ENCODE measurements around the gene CYP3A4. TPM values are rescaled to one million over a fixed set of nuclear protein-coding genes. Genes with fewer than 3 reads are reported as not detected.

The CYP3A4 gene
- not detected in 2 replicates for polyA plus RNA-seq (2012; rRNA removed)
- polyA plus RNA-seq (2012; cell fraction: cytosol; rRNA removed) = not detected in 2 replicates
- not detected in 2 replicates for polyA plus RNA-seq (2012; cell fraction: nucleus; rRNA removed)

DNA sequence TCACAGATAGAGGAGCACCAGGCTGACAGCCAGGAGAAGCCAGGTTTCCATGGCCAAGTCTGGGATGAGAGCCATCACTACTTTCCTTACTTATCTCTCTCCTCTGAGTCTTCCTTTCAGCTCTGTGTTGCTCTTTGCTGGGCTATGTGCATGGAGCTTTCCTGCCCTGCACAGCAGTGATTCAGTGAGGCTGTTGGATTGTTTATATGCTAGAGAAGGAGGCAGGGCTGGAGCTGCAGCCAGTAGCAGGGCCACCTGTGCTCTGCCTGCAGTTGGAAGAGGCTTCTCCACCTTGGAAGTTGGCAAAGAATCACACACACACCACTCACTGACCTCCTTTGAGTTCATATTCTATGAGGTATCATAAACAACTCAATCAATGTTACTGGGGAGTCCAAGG, at the start of gene CYP3A4:
CYP3A4 (minus strand) TSS at position 178 of the 400 bp plus-strand sequence; CDS start at position 75, 103 bp downstream.
- Histone ChIP-seq H3K9me3 (no peaks in the 10 kb centered on the region), H3K36me3 (replicated peaks in 1 of 2; ENCODE audit: control insufficient read depth in 1 of 2, insufficient read depth in 2 of 2, low read length in 1 of 2) (no peaks in the 10 kb centered on the region), H2AFZ (ENCODE audit: low read depth) (no peak within 1 kb of the TSS), H3K27ac (ENCODE audit: low read depth in 2 of 2, low read length in 1 of 2) (no peak within 1 kb of the TSS), H3K79me2 (ENCODE audit: insufficient read depth) (no peaks in the 10 kb centered on the region), H4K20me1 (ENCODE audit: insufficient read depth) (no peaks in the 10 kb centered on the region), H3K4me2 (no peak within 1 kb of the TSS), H3K27me3 (ENCODE audit: insufficient read depth) (peaks cover 13% of the 10 kb centered on the region), H3K9me2 (no peaks in the 10 kb centered on the region), H3F3A (replicated peaks; ENCODE audit: insufficient read depth) (no peaks in the 10 kb centered on the region), H3K4me3 (ENCODE audit: low read depth in 2 of 2, low read length in 1 of 2) (no peak within 1 kb of the TSS), H3K4me1 (ENCODE audit: control insufficient read depth in 1 of 2, insufficient read depth in 2 of 2, low read depth in 1 of 2, low read length in 1 of 2) (no peaks in the 10 kb centered on the region), H3K9ac (no peak within 1 kb of the TSS)
- no peak for DNase-seq
- TF ChIP-seq, protein P1, sequence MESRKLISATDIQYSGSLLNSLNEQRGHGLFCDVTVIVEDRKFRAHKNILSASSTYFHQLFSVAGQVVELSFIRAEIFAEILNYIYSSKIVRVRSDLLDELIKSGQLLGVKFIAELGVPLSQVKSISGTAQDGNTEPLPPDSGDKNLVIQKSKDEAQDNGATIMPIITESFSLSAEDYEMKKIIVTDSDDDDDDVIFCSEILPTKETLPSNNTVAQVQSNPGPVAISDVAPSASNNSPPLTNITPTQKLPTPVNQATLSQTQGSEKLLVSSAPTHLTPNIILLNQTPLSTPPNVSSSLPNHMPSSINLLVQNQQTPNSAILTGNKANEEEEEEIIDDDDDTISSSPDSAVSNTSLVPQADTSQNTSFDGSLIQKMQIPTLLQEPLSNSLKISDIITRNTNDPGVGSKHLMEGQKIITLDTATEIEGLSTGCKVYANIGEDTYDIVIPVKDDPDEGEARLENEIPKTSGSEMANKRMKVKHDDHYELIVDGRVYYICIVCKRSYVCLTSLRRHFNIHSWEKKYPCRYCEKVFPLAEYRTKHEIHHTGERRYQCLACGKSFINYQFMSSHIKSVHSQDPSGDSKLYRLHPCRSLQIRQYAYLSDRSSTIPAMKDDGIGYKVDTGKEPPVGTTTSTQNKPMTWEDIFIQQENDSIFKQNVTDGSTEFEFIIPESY (IDR thresholded peaks at IDR 0.05; ENCODE audit: borderline replicate concordance, low read depth) = no peak
- TF ChIP-seq EP300 (IDR thresholded peaks at IDR 0.05; ENCODE audit: borderline replicate concordance in 1 of 2, low read depth in 1 of 2, low read length in 1 of 2) (no peak), TCF12 (IDR thresholded peaks at IDR 0.05) (no peak), MXI1 (IDR thresholded peaks at IDR 0.05; ENCODE audit: low read depth, low read length) (no peak), YY1 (IDR thresholded peaks at IDR 0.05; ENCODE audit: low read depth) (no peak), SMC3 (IDR thresholded peaks at IDR 0.05; ENCODE audit: low read depth, low read length) (no peak), RFX5 (IDR thresholded peaks at IDR 0.05; ENCODE audit: low read length) (no peak), NRF1 (IDR thresholded peaks at IDR 0.05; ENCODE audit: low read depth, low read length) (no peak), MEF2A (IDR thresholded peaks at IDR 0.05; ENCODE audit: borderline replicate concordance, low read depth) (no peak), RXRA (IDR thresholded peaks at IDR 0.05; ENCODE audit: borderline replicate concordance, low read depth) (no peak), RCOR1 (IDR thresholded peaks at IDR 0.05; ENCODE audit: low read length) (no peak), FOXJ3 (CRISPR knock-in tag; IDR thresholded peaks at IDR 0.05) (no peak), GABPA (IDR thresholded peaks at IDR 0.05; ENCODE audit: low read depth) (no peak), FOXM1 (IDR thresholded peaks at IDR 0.05; ENCODE audit: low read depth) (no peak)
- TF ChIP-seq, protein P2, sequence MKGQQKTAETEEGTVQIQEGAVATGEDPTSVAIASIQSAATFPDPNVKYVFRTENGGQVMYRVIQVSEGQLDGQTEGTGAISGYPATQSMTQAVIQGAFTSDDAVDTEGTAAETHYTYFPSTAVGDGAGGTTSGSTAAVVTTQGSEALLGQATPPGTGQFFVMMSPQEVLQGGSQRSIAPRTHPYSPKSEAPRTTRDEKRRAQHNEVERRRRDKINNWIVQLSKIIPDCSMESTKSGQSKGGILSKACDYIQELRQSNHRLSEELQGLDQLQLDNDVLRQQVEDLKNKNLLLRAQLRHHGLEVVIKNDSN (IDR thresholded peaks at IDR 0.05; ENCODE audit: borderline replicate concordance, low read depth) = no peak
- TF ChIP-seq, protein P3, sequence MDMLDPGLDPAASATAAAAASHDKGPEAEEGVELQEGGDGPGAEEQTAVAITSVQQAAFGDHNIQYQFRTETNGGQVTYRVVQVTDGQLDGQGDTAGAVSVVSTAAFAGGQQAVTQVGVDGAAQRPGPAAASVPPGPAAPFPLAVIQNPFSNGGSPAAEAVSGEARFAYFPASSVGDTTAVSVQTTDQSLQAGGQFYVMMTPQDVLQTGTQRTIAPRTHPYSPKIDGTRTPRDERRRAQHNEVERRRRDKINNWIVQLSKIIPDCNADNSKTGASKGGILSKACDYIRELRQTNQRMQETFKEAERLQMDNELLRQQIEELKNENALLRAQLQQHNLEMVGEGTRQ (IDR thresholded peaks at IDR 0.05; ENCODE audit: borderline replicate concordance, low read depth, low read length) = no peak
- ChIA-PET CTCF (no interaction called here), POLR2A (no interaction called here)
